Cortex of kidney (tissue), 1 donor: ENCODE measurements around the gene RLN2.
"Not testable (repeated sequence)": the region's sequence is repeated elsewhere in the genome, so short reads cannot be mapped to it uniquely, and the experiment has no call there.

Experiments used
- DNase-seq: peaks from one replicate; lab custom pipeline; 2025; lab: John Stamatoyannopoulos, UW

The RLN2 gene, protein sequence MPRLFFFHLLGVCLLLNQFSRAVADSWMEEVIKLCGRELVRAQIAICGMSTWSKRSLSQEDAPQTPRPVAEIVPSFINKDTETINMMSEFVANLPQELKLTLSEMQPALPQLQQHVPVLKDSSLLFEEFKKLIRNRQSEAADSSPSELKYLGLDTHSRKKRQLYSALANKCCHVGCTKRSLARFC

DNA sequence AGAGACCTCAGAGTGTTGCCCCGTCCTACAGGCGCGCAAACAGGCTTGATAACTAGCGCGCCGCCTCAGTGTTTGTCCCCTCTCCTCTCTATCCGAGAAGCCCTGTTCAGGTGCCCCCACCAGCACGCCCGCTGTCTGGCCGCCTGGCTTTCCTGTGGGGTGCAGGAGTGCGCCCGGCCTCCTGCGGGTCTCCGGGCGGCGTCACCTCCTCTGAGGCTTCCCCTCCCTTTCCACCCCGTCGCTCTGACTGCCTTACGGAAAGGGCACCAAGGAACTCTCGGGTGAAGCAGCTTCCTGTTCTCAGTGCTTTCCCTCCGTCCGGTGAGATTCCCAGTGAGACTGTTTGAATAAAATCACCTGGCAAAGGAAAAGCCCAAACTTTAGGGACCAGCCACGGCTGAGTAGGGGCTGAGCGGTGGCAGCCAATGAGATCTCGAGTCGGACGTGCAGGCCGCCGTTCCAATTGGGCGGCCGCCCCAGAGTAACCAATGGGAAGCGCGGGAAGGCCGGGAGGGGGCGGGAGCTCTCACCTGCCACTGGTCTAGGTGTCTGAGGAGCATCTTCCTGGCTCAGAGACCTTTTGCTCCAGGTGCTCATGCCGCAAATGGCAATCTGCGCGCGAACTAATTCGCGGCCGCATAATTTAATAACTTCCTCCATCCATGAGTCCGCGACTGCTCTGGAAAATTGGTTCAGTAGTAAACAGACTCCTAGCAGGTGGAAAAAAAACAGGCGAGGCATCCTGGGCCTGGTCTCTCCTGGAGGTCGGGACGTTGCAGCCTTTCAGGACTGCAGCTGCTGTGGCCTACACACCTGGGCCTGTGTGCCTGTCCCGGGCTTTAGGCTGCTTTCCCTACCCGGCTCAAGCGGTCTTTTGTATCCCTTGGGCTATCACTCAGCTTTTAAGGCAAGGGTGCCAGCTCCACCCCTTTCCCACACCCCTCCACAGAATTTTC, at the start of gene RLN2:
Gene RLN2 (minus strand): TSS at position 877 of the 956 bp plus-strand sequence. CDS start 136 bp downstream, at position 741.
- DNase-seq = not testable (repeated sequence)

DNA sequence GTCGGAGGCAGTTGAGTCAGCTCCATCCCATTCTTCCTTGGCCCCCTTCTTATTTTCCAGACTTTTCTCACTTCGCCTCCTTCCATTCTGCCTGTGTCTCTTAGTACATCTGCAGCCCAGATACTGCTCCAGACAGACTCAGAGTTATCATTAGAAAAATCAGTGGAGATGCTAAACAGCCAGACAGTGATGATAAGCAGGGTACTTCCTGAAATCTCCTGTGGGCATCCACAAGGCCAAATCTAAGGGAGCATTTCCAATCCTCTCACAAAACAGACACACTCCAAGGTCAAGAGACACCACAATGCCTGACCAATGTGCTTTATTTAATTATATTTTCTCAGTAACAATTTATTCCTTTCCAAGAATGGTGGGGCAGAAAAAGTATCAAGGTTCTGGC, 49.7 kb upstream of the RLN2 start:
- no peak for DNase-seq

DNA sequence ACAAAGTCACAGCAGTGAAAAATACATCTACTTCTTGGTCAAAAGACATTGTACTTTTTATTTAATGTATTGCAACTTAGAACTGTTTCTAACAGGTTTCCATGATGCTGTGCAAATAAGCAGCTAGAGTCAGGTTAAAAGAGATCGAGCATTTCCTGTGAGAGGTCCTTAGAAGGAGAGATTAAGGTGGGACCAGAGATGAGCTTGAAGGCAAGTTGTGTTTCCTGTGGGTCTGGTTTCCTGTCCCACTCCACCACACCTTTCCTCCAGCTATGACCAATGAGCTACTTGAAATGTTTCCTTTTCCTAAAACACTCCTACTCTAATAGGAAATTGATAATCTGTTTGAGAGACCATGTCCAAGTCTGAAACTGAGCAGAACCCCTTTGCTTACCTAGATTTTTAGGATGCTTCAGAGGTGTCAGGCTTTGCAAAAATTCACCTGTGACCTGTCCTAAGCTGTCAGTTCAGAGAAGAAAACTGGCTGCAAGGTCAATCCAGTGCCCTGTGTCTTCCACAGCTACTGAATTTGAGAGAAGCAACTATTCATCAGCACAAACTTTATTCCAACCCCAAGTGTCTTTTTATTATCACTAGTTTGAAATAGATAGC, 48.2 kb upstream of the RLN2 start:
- DNase-seq = no peak

DNA sequence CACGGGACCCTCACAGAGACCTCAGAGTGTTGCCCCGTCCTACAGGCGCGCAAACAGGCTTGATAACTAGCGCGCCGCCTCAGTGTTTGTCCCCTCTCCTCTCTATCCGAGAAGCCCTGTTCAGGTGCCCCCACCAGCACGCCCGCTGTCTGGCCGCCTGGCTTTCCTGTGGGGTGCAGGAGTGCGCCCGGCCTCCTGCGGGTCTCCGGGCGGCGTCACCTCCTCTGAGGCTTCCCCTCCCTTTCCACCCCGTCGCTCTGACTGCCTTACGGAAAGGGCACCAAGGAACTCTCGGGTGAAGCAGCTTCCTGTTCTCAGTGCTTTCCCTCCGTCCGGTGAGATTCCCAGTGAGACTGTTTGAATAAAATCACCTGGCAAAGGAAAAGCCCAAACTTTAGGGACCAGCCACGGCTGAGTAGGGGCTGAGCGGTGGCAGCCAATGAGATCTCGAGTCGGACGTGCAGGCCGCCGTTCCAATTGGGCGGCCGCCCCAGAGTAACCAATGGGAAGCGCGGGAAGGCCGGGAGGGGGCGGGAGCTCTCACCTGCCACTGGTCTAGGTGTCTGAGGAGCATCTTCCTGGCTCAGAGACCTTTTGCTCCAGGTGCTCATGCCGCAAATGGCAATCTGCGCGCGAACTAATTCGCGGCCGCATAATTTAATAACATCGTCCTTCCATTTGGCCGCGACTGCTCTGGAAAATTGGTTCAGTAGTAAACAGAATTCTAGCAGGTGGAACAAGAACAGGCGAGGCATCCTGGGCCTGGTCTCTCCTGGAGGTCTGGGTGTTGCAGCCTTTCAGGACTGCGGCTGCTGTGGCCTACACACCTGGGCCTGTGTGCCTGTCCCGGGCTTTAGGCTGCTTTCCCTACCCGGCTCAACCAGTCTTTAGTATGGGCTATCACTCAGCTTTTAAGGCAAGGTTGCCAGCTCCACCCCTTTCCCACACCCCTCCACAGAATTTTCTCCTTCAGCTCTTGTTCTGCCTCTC, 34.8 kb upstream of the RLN2 start, which contains the start of gene RLN1:
Gene RLN1 (minus strand): TSS at position 885 of the 990 bp plus-strand sequence. CDS start 130 bp downstream, at position 755.
- not testable (repeated sequence) for DNase-seq

DNA sequence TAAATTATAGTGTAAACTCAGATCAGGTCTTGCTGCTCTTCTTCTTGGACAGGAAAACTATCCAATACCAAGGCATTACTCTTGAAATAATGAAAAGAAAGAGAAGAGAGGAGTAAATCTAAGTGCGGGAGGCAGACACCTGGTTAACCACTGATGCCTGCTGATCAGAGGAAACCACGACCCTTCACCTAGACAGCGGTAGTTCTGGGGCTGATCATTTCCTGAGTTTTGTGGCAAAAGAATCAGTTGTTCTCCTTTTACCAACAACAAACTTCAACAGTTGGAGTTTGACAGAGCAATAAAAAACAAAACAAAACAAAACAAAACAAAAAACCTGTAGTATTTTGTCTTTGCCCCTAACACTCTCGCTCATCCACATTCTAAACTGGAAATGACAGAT, 32.2 kb upstream of the RLN2 start:
- DNase-seq = no peak

DNA sequence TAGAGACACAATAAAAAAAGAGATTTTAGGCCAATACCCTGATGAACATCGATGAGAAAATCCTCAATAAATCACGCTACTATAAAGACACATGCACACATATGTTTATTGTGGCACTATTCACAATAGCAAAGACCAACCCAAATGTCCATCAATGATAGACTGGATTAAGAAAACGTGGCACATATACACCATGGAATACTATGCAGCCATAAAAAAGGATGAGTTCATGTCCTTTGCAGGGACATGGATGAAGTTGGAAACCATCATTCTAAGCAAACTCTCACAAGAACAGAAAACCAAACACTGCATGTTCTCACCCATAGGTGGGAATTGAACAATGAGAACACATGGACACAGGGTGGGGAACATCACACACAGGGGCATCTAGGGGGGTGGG, 26.8 kb upstream of the RLN2 start:
- DNase-seq = not testable (repeated sequence)

DNA sequence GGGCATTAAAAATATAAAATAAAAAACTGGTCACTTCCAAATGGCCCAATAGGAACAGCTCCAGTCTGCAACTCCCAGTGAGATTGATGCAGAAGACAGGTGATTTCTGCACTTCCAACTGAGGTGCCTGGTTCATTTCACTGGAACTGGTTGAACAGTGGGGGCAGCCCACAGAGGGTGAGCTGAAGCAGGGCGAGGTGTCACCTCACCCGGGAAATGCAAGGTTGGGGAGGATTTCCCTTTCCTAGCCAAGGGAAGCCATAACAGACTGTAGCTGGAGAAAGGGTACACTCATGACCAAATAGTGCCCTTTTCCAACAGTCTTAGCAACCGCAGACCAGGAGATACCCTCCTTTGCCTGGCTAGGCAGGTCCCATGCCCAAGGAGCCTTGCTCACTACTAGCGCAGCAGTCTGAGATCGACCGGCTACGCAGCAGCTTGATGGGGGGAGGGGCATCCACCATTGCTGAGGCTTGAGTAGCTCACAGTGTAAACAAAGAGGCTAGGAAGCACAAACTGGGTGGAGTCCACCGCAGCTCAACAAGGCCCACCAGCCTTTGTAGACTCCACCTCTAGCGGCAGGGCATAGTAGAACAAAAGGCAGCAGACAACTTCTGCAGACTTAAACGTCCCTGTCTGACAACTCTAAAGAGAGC, 22.5 kb upstream of the RLN2 start:
- no peak for DNase-seq

DNA sequence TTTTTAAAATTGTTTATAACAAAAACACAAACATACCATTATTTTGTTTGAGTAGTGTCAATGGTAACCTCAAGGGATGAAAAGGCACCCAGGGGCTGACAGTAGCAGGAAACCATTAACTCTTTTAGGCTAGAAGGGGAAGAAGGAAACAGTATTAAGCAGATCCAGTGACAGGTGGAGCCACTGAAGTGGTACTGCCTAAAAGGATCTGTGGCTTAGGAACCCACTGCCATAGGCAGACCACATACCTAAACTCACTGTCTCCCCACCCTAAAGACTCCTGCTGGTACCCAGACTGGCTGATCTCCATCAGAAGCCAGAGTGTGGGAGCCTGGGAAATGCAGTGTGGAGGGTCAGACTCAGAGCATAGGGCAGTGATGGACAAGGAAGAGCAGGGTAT, 21.7 kb upstream of the RLN2 start:
- no peak for DNase-seq

DNA sequence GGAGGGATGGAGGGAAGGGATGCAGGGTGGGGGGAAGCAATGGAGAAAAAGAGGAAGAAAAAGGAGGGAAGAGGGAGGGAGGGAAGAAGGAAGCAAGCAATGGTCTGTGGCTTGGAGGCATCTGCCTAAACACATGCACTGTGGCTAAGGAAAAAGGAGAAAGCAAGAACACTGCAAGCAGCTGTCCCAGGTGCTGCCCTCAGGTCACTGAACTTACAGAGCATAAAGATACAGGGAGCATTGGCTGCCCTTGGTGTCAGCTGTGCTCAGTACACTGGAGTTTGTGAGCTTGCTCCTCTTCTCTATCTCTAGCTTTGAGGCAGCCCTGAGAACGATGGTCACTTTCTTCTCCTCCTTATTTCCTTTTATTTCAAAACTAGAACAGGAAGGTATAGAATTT, 17.1 kb upstream of the RLN2 start:
- not testable (repeated sequence) for DNase-seq

DNA sequence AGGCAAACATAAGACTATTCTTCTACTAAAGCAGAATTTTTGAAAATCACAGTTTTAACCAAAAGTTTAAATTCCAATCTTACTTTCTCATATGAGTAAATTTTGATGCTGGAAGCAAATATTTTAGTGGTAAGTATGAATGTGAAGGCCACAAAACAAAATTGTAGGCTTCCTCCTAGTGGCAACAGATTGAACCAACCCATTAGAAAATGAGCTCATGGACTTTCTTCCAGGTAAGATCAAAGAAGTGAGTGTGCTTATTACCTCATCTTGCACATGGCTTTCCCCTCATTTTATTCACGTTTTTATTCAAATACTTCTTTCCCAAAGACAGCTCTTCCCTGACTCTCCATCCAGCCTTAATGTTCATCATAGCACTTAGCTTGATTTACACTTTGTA, 16.5 kb upstream of the RLN2 start:
- no peak for DNase-seq

DNA sequence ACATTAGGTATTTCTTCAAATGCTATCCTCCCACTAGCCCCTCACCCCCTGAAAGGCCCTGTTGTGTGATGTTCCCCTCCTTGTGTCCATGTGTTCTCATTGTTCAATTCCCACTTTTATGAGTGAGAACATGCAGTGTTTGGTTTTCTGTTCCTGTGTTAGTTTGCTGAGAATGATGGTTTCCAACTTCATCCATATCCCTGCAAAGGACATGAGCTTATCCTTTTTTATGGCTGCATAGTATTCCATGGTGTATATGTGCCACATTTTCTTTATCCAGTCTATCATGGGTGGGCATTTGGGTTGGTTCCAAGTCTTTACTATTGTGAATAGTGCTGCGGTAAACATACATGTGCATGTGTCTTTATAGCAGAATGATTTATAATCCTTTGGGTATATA, 11.9 kb upstream of the RLN2 start:
- not testable (repeated sequence) for DNase-seq

DNA sequence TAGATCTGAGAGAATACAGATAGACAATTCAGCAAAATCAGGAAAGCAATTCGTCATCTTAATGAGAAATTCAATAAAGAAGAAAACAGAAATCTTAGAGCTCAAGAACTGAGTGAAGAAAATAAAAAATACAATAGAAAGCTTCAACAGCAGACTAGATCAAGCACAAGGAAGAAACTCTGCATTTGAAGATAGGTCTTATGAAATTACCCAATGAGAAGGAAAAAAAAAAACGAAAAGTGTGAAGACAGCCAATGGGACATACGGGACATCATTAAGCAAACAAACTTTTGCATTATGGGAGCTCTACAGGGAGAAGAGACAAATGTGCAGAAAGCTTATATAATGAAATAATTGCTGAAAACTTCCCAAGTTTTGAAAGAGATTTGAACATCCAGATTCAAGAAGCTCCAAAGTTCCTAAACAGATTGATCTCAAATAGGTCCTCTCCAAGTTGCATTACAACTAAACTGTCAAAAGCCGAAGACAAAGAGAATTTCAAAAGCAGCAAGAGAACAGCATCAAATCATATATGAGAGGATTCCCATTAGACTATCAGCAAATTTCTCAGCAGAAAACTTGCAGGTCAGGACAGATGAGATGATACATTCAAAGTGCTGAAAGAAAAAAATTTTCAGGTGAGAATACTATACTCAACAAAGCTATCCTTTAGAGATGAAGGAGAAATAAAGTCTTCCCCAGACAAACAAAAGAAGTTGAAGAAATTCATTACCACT, 10.8 kb upstream of the RLN2 start:
- DNase-seq = no peak

DNA sequence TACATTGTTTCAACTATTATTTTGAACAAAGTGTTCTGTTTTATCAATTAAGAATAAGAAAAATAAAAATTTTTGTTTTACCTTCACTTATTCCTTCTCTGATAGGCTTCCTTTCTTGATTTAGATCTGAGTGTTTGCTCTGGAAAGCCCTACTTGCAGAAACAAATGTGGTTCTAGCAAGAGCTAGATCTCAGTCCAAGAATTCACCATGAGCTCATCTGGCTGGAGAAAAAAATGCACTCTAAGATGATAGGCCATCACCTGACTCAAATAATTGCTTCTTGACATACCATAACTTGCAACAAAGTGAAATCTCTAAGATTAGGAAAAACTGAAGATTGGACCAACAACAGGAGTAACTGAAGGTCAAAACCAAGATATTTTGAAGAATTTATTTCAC, 6.3 kb upstream of the RLN2 start:
- DNase-seq = no peak

DNA sequence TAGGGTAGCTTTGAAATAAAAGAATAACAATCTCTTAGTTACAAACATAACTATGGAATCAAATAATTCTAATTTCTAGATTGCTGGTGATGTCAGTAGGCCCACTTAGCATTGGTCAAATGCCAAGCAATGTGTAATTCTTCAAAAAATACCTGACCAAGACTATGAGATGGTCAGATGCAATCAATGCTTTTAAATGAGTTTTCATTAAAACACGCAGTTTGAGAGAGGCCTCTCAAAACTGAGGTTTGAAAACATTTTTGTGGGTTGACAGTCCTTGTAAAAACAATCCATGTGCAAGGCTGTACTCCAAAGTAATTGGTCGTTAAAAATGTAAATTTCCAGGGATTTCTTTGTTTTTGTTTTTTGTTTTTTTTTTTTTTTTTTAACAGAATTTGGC, 1.2 kb upstream of the RLN2 start:
- no peak for DNase-seq

DNA sequence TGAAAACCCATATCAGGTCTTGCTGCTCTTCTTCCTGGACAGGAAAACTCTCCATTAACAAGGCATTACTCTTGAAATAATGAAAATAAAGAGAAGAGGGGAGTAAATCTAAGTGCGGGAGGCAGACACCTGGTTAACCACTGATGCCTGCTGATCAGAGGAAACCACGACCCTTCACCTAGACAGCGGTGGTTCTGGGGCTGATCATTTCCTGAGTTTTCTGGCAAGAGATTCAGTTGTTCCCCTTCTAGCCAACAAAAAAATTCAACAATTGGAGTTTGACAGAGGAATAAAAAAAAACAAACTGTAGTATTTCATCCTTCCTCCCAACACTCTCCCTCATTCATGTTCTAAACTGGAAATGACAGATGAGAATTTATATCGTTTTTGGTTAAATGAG, 3.0 kb downstream of the RLN2 start:
- no peak for DNase-seq

DNA sequence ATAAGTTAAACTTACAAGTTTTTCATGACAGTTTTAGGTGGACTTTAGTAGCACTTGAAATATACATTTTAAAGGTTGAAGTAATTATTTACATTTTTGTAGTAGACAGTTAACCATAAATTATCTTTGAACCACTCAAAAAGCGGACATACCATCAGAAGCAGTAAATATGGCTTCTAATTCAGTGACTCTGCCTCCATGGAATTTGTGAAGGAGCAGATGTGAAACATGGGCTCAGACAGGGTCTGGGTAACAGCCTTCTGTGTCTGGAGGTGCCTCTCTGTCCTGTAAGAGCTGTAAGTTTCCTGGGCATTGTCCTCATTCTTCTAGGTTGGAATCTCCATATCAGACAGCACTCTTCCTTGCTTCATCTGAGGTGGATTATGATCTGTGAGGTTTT, 12.4 kb downstream of the RLN2 start:
- no peak for DNase-seq

DNA sequence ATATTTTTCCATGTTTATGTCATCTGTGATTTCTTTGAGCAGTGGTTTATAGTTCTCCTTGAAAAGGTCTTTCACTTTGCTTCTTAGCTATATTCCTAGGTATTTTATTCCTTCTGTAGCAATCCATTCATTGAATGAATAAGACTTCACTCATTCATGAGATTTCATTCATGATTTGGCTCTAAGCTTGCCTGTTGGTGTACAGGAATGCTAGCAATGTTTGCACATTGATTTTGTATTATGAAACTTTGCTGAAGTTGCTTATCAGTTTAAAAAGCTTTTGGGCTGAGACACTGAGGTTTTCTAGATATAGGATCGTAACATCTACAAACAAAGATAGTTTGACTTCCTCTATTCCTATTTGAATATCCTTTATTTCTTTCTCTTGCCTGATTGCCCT, 15.9 kb downstream of the RLN2 start:
- no peak for DNase-seq

DNA sequence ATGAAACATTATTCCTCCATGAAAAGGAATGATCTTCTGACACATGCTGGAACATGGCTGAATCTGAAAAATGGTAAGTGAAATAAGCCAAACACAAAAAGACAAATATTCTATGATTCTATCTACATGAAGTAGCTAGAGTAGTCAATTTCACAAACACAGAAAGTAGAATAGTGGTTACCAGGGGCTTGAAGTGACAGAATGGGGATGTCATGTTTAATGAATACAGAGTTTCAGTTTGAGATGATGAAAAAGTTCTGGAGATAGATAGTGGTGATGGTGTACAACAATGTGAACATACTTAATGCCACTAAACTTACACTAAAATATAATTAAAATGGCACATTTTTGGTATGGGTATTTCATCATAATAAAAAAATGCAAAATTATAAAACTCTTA, 18.3 kb downstream of the RLN2 start:
- DNase-seq = no peak

DNA sequence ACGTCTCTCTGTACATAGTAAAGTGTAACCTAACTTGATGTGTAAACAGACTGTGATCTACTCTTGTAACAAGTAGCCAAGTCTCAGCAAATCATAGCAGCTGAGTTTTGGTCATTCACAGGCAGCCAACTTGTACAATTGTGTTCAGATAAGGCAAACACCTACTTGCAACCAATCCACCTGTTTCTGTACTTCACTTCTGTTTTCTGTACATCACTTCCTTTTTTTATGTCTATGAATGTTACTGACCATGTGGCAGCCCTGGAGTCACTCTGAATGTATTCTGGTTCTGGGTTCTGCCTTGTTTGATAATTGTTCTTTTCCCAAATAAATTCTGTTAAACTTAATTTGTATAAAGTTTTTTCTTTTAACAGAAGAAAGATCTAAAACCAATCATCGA, 26.0 kb downstream of the RLN2 start:
- no peak for DNase-seq

DNA sequence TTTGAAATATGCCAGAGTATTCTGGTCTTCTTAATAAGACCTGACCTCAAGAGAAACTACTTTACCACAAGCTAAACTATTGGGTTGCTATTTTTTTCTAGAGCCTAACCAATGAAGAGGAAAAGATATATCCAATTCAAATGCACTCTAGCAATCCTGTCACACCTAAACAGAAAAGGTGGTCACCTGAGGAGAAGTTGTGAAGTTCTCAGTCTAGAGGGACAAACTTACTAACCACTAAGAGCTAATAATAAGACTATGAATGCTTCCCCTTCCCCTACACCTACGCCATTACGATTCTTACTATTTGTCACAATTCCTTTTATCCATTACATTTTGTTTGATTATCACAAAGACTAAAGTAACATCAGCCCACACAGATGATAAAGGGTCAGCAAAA, 29.7 kb downstream of the RLN2 start:
- no peak for DNase-seq
